ENCODE data around the gene COL6A2. TPM values are rescaled to one million over a fixed set of nuclear protein-coding genes. Genes with fewer than 3 reads are reported as not detected.
A peak's percentile ranks its signal among the peaks of the same experiment; 100 is the strongest.

Gene COL6A2
- total and polyA plus RNA-seq, 2 of the 13 experiments (the other 11 are each of a cell fraction or from before 2014, with no cell fraction given), result 0.07 to 0.41 TPM

- ChIA-PET POLR2A (no interaction called here), CTCF (ENCODE audit: low intra/inter-chr PET ratio, low total read pairs) (no interaction called here)
- TF ChIP-seq CTCF (CRISPR knock-in tag; IDR thresholded peaks at IDR 0.05), result no peak
- no peak for TF ChIP-seq ZNF674 (CRISPR knock-in tag; IDR thresholded peaks at IDR 0.05; ENCODE audit: low read depth)
- TF ChIP-seq MIER3 (CRISPR knock-in tag; IDR thresholded peaks at IDR 0.05; ENCODE audit: borderline replicate concordance), result no peak
- TF ChIP-seq EP300 (IDR thresholded peaks at IDR 0.05; ENCODE audit: low read depth in 2 of 2, low read length in 2 of 2), result no peak
- no peak for TF ChIP-seq EP300 (CRISPR knock-in tag; IDR thresholded peaks at IDR 0.05; ENCODE audit: borderline replicate concordance)
- no peak for TF ChIP-seq ATF7 (IDR thresholded peaks at IDR 0.05)
- no peak for TF ChIP-seq ATF7 (CRISPR knock-in tag; IDR thresholded peaks at IDR 0.05)
- WGBS (ENCODE audit: low lambda C conversion rate), result 78% methylated on average over 10 of the region's 10 CpGs
- H3K9me3 ChIP-seq (ENCODE audit: low read length), result no peaks in the 10 kb centered on the region; the same call in 1 of the 2 replicates
- H4K20me1 ChIP-seq (ENCODE audit: insufficient read depth, low read length), result no peaks in the 10 kb centered on the region
- in situ Hi-C loops (cut with HindIII; ENCODE audit: extremely low pct_ligation_motif_present, low pct_unique_long_range_greater_than_20kb), result no loop called here
- no peak overlapping the region for H3K27ac ChIP-seq (ENCODE audit: extremely low read length, insufficient read depth, low read length)
- intact Hi-C loops (cut with micrococcal nuclease; ENCODE audit: unreplicated experiment), result no loop called here
- no peak overlapping the region for H3K4me3 ChIP-seq (replicated peaks in 1 of 3; ENCODE audit: insufficient read depth in 1 of 3, low read depth in 2 of 3, low read length in 3 of 3)
- peaks cover 3 to 13% of the 10 kb centered on the region in 2 experiments; a peak in 4 of 5 replicates for H3K27me3 ChIP-seq (ENCODE audit: control insufficient read depth in 1 of 2, insufficient read depth in 2 of 2, low read length in 2 of 2)
- no peaks in the 10 kb centered on the region for H3K36me3 ChIP-seq (replicated peaks in 1 of 2; ENCODE audit: control insufficient read depth in 1 of 2, insufficient read depth in 2 of 2, low read length in 2 of 2)
- no peak overlapping the region for H2AFZ ChIP-seq (ENCODE audit: low read length)
- no peaks in the 10 kb centered on the region for H3K79me2 ChIP-seq (ENCODE audit: insufficient read depth, low read length)
- no TSS peak for BruUV-seq (replicated peaks)
- FAIRE-seq (no peak), ATAC-seq (no peak), DNase-seq (ENCODE audit: low spot score) (no peak)
- H3K4me1 ChIP-seq (ENCODE audit: insufficient read depth, low read length), result no peaks in the 10 kb centered on the region
- H3K9ac ChIP-seq (ENCODE audit: insufficient read depth, low read depth, low read length), result no peak overlapping the region
- no peak overlapping the region for H3K4me2 ChIP-seq (ENCODE audit: low read depth, low read length)
Measured at GRCh38 chr21:46054031-46054430, 43.9 kb upstream of the COL6A2 start.

- Histone ChIP-seq H3K4me3 (replicated peaks in 1 of 3; ENCODE audit: insufficient read depth in 1 of 3, low read depth in 2 of 3, low read length in 3 of 3) (no peak overlapping the region), H3K36me3 (replicated peaks in 1 of 2; ENCODE audit: control insufficient read depth in 1 of 2, insufficient read depth in 2 of 2, low read length in 2 of 2) (no peaks in the 10 kb centered on the region), H4K20me1 (ENCODE audit: insufficient read depth, low read length) (no peaks in the 10 kb centered on the region), H3K79me2 (ENCODE audit: insufficient read depth, low read length) (no peaks in the 10 kb centered on the region), H3K27ac (ENCODE audit: extremely low read length, insufficient read depth, low read length) (no peak overlapping the region), H3K4me1 (ENCODE audit: insufficient read depth, low read length) (no peaks in the 10 kb centered on the region), H2AFZ (ENCODE audit: low read length) (no peak overlapping the region), H3K9ac (ENCODE audit: insufficient read depth, low read depth, low read length) (no peak overlapping the region), H3K9me3 (ENCODE audit: low read length) (no peaks in the 10 kb centered on the region; the same call in 1 of the 2 replicates), H3K27me3 (ENCODE audit: control insufficient read depth in 1 of 2, insufficient read depth in 2 of 2, low read length in 2 of 2) (peaks cover 2 to 9% of the 10 kb centered on the region in 2 experiments; a peak in 3 of 5 replicates), H3K4me2 (ENCODE audit: low read depth, low read length) (no peak overlapping the region)
- in situ Hi-C loops (cut with HindIII; ENCODE audit: extremely low pct_ligation_motif_present, low pct_unique_long_range_greater_than_20kb) (no loop called here), intact Hi-C loops (cut with micrococcal nuclease; ENCODE audit: unreplicated experiment) (no loop called here)
- ChIA-PET CTCF (ENCODE audit: low intra/inter-chr PET ratio, low total read pairs) (no interaction called here), POLR2A (no interaction called here)
- peak; percentile 56 for ATAC-seq
- no TSS peak for BruUV-seq (replicated peaks)
- no peak for DNase-seq (ENCODE audit: low spot score)
- no peak for FAIRE-seq
- WGBS (ENCODE audit: low lambda C conversion rate), result 9% methylated on average over 12 of the region's 12 CpGs
- no peak for TF ChIP-seq TOPORS (CRISPR knock-in tag; IDR thresholded peaks at IDR 0.05)
- TF ChIP-seq SNAPC2 (CRISPR knock-in tag; IDR thresholded peaks at IDR 0.05), result no peak
- TF ChIP-seq SMAD1 (CRISPR knock-in tag; IDR thresholded peaks at IDR 0.05; ENCODE audit: borderline replicate concordance, low read depth), result no peak
- TF ChIP-seq U2AF2 (IDR thresholded peaks at IDR 0.05; ENCODE audit: low read depth, low read length), result no peak
- TF ChIP-seq NR2F2 (IDR thresholded peaks at IDR 0.05; ENCODE audit: borderline replicate concordance, low read depth), result peak; percentile 55; the same call in 1 of the 2 replicates
- TF ChIP-seq NR2C2 (CRISPR knock-in tag; IDR thresholded peaks at IDR 0.05; ENCODE audit: borderline replicate concordance), result peak; percentile 77
- TF ChIP-seq, protein P1, sequence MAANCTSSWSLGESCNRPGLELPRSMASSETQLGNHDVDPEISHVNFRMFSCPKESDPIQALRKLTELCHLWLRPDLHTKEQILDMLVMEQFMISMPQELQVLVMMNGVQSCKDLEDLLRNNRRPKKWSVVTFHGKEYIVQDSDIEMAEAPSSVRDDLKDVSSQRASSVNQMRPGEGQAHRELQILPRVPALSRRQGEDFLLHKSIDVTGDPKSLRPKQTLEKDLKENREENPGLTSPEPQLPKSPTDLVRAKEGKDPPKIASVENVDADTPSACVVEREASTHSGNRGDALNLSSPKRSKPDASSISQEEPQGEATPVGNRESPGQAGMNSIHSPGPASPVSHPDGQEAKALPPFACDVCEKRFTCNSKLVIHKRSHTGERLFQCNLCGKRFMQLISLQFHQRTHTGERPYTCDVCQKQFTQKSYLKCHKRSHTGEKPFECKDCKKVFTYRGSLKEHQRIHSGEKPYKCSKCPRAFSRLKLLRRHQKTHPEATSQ (CRISPR knock-in tag; IDR thresholded peaks at IDR 0.05; ENCODE audit: borderline replicate concordance), result no peak
- TF ChIP-seq NR2F1 (CRISPR knock-in tag; IDR thresholded peaks at IDR 0.05), result peak in 1 of 2 experiments; percentile 45; a peak in 1 of 4 replicates
Measured at GRCh38 chr21:46054451-46054881, 43.4 kb upstream of the COL6A2 start.
